NCI-H146 treated with DMSO at 0.1 percent for 48 hours (cell line): ENCODE measurements around the gene TXLNG.
"Not testable (repeated sequence)": the region's sequence is repeated elsewhere in the genome, so short reads cannot be mapped to it uniquely, and the experiment has no call there.

Source experiments
- DNase-seq: peaks from one replicate; lab custom pipeline; 2025; ENCODE audit not compliant: unreplicated experiment; lab: John Stamatoyannopoulos, UW

TXLNG gene

DNA sequence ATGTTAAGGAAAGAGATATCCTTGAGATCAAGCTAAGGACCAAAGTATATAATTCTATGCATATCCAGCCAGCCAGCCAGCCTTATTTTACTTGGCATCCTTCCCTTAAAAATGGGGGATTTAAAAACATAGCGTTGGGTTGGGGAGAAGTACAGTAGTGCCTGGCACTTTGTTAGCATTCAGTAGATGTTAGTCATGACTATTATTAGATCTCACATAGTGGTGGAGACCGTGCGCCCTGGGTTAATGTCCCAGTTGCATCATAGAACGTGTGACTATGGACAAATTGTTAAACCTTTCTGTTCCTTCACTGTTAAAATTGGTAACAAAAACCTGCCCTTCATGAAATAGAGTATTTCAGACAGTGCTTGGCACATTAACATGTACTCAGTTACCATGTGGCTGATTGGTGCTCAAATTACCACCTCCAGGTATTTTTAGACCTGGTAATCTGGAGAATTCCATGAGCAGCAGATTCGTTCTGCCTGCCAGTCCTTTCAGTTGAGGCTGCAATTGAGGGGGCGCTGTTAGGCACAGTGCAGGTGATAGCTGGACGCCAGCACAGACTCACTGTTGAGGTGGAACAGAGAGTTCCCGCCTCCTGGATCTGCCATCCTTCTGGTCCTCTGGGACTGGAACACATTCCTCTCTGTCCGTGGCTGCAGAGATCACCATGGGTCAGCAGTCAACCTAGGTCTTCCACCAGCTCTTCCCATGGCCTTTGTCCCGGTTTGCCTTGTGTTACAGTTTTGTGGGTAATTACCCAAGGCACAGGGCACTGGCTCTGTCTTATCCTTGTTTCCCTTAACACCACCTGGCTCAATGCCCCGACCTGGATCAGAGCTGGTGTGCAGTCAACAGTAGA lies 52.2 kb downstream of the TXLNG start:
- DNase-seq: no peak

GRCh38 chrX:16839219-16839851 lies 53.1 kb downstream of the TXLNG start:
- no peak for DNase-seq

DNA sequence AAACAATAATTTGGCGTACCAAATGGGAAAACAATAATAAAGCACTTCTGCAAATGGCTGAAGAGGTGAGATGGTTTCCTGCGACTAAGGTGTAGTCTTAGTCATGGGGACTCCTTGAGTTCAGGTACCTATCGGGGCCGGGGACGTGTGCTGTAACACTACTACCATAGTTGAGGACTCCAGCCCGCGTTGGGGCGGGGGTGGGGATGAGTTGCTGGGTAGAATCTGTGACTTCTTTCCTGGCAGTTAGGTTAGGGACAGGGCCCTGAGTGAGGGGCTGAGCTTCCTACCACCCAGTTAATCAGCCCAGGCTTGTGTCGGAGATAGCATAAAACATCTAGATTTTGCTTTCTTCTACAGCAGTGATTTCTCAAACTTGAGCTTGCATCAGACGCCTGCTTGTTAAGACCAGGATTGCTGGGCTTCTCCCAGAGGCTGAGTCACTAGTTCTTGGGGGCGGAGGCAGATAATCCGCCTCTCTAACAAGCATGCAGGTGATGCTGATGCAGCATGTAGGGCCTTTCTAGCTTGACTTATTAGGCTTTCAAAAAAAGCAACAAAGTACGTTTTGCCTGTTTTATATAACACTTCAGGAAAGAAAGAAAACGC lies 53.7 kb downstream of the TXLNG start:
- DNase-seq: no peak

DNA sequence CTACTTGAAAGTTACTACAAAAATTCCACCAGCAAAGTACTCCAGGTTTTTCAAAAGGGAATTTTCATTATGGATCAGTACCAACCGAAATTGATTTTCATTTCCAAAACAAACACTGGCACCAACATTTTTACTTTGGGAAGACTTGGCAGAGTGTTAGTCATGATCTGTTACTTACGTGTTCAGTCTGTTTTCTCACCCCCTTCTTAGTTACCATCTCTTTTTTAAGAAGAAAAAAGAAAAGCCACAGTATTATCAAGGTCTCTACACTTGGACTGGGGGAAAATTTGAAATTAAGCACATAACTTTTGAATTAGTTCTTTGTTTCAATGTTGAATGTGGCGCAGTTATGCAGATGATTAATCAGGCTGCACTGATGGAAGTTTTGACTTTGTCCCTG lies 56.4 kb downstream of the TXLNG start:
- no peak for DNase-seq

GRCh38 chrX:16843208-16843909 lies 57.1 kb downstream of the TXLNG start:
- no peak for DNase-seq

DNA sequence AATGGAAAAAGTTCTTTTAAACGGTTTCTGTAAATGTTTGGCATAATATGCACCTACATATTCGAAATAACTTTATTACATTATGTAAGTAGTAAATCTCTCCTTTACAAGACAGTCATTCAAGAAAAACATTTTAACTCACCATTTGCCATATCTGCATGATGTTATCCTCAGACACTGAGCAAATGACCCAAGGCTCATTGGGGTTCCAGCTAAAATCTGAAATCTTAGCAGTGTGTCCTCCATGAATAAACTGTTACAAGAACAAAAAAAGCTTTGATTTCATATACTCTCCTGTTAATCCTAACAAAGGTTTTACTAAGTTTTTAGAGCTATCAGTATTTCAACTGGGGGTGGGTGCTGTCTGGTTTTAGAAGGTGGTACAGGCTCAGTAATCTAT lies 59.4 kb downstream of the TXLNG start:
- DNase-seq: no peak

DNA sequence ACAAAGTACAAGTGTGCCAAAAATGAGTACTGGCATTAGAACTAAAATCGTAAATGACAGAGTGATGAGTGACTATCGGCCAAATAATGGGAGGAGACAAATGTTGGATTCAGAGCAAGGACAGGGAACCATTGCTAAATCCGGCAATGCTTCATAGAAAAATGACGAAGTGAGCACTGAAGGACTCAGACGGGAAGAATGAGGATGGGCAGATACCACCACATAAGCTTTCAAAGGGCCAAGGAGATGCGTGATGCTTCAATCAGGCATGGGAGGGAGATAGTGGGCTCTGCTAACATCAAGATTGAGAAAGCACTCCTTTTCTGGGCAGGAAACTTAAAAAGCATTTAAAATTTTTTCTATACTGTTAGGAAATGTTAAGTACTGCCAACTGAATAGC lies 62.3 kb downstream of the TXLNG start:
- no peak for DNase-seq

DNA sequence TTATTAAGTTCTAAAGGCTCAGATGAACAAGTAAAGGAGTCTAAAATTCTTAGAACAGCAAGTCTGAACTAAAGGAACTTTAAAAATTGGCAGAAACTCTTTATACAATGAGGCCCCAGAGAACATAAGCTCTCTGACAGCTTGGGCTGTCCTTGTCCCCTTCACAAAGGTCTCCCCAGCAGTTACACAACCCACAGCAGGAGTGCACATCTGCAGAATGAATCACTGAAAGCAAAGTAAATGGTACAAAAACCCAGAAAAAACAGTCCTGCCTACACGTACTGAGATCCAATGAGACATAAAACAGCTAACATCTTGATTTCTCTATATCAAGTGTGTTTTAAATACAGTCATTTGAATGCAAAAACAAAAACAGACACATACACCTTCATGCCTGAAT lies 65.2 kb downstream of the TXLNG start:
- no peak for DNase-seq

DNA sequence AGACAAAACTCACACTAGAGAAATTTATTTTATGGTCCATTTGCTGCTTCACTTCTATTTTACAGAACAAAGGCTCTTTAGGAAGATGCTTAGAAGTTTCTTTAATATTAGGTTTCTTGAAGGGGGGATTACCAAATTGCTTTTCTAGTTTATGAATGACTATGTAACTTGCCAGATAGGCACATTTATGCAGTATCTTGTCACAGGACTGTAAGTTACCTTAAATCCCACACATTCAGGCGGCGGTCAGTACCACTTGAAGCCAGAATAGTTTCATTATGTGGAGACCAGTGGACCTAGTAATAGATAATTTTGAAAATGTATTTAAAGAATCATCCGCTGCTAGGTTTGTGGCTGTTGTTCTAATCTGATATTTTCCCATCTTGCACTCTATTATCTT lies 65.6 kb downstream of the TXLNG start:
- DNase-seq: no peak

DNA sequence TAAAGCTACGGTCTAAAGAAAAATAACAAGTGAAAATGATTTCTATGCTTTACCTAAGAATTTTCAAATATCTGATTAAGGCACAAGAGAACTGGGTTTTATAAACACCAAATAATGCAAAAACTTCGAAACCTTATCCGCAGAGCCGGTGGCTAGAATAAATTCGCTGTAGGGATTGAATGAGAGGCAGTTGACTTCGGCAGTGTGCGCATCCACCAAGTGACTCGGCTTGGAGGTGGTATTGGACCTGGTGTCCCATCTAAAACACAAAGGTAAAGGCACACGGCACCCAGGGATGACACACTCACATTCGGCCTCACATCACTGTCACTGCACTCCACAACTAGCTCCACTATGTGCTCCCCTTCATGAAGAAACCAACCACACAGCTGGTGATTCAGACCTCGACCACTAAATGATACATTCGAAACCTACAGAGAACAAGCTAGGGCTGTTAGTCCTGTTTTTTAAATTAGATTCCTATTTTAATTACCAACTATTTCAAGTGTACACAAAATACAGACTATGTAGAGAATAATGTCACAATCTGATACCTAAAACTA lies 66.4 kb downstream of the TXLNG start:
- DNase-seq: no peak

- no peak for DNase-seq
Measured at GRCh38 chrX:16853537-16853936, 67.3 kb downstream of the TXLNG start.

- no peak for DNase-seq
Measured at GRCh38 chrX:16855363-16856075, 69.3 kb downstream of the TXLNG start.

DNA sequence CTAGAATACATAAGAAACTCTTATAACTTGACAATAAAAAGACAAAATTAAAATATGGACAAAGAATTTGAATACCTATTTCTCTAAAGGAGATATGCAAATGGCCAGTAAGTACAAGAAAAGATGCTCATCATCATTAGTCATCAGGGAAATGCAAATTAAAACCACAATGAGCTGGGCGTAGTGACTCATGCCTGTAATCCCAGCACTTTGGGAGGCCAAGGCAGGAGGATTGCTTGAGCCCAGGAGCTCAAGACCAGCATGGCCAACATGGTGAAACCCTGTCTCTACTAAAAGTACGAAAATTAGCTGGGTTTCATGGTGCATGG lies 69.8 kb downstream of the TXLNG start:
- DNase-seq: not testable (repeated sequence)

DNA sequence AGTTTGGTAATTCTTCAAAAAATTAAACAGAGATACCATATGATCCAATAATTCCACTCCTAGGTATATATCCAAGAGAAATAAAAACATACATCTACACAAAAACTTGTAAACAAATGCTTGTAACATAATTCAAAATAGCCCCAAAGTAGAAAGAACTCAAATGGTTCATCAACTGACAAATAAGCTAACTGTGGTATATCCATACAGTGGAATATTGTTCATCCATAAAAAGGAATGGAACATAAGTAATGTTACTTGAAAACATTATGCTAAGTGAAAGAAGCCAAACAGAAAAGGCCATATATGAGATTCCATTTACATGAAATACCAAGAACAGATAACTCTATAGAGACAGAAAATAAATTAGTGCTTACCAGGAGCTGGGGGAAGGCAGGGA lies 70.5 kb downstream of the TXLNG start:
- no peak for DNase-seq

GRCh38 chrX:16862829-16863228 lies 76.6 kb downstream of the TXLNG start:
- DNase-seq: no peak

- DNase-seq: no peak
Measured at GRCh38 chrX:16867947-16868346, 81.7 kb downstream of the TXLNG start.

- no peak for DNase-seq
Measured at GRCh38 chrX:16868920-16869319, 82.7 kb downstream of the TXLNG start.

- DNase-seq: peak; percentile 40
Measured at GRCh38 chrX:16869393-16870094, 83.3 kb downstream of the TXLNG start.

DNA sequence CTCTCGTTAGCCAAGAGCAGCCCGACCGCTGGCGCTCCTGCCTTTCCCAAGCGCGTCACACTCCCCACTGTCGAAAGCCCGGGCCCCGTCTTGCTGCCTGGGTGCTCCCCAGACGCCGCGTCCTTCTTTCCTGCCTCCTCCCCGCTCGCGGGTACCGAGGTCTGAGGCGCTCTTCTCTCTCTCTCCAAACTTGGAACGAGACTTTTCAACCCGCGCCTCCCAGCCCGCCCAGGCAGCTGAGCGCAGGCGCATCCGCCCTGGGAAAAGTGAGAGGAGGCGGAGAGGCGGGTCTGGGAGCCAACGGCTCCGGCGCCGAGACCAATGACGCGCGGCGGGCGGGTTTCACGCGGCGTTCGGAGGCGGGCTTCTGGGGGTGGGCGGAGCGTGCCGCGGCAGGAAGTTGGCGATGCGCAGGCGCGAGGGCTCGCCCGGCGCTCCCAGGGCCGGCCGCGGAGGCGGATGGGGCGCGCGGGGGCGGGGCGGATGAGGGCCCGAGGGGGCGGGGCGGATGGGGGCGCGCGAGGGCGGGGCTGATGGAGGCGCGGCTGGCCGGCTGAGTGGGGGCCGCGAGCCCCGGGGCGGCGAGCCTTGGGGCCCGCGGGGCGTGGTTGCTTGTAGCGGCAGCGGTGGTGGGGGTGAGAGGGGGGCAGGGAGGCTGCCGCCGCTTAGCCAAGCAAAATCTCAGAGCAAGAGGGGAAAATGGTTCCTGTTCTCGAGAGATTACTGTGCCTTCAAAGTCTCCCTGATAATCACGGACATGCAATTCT lies 84.0 kb downstream of the TXLNG start, which contains the start of gene RBBP7:
Gene RBBP7, minus strand, starts transcription at position 268 of the 767 bp plus-strand sequence. CDS start 309 bp downstream, outside the sequence.
- DNase-seq: peak; percentile 77
